WERI-Rb-1 (cell line): Measurements from ENCODE around the gene ERFL.

Source experiments
- DNase-seq: peaks from one replicate; pipeline ENCODE4 v3.0.0-alpha.2; 2020
- H3K27ac ChIP-seq: fragments of 250-450 bp; sonication (Bioruptor Pico); 2 replicates; pipeline ENCODE4 v1.5.1; 2020; ENCODE audit warnings: mild to moderate bottlenecking, moderate library complexity
- H3K27me3 ChIP-seq: fragments of 250-450 bp; sonication (Bioruptor Pico); 2 replicates; pipeline ENCODE4 v1.5.1; 2021; ENCODE audit warnings: mild to moderate bottlenecking, low read depth, moderate library complexity; ENCODE audit not compliant: insufficient read depth, severe bottlenecking
- H3K36me3 ChIP-seq: fragments of 250-450 bp; sonication (Bioruptor Pico); 2 replicates; pipeline ENCODE4 v1.5.1; 2020; ENCODE audit warnings: mild to moderate bottlenecking, moderate library complexity
- H3K4me3 ChIP-seq: 2 replicates; pipeline ENCODE4 v1.5.1; 2011; ENCODE audit warnings: low read depth, mild to moderate bottlenecking, control low read depth, low read length
- H3K9me3 ChIP-seq: fragments of 250-450 bp; sonication (Bioruptor Pico); 2 replicates; pipeline ENCODE4 v1.5.1; 2021; ENCODE audit warnings: mild to moderate bottlenecking, moderate library complexity; ENCODE audit not compliant: severe bottlenecking
- TF ChIP-seq, protein P1 (sequence below): IDR thresholded peaks from 2 replicates; pipeline ENCODE4 v1.5.1; 2011; ENCODE audit warnings: low read depth, mild to moderate bottlenecking, control low read depth, inconsistent platforms, low read length

Gene ERFL

DNA sequence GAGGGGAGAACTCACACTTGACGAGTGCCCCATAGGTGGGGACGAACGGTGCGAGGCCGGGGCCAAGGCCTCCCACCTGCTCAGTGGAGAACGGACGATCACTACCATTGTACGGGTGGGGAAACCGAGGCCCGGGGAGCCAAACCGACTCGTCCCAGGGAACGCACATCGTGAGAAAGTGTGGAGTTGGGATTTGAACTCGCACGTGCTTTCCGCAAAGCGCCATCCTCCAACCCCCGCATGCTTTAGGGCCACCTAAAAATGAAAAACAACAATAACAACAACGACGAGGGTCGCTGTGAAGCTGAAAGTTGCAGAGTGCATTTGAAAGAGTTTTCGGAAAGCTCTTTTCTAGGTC is 44.8 kb downstream of the ERFL start:
- Histone ChIP-seq H3K9me3 (no peaks in the 10 kb centered on the region), H3K27ac (no peak overlapping the region), H3K4me3 (peak overlapping the region; percentile 90), H3K36me3 (no peaks in the 10 kb centered on the region), H3K27me3 (no peaks in the 10 kb centered on the region)
- DNase-seq = no peak
- TF ChIP-seq, protein P1, sequence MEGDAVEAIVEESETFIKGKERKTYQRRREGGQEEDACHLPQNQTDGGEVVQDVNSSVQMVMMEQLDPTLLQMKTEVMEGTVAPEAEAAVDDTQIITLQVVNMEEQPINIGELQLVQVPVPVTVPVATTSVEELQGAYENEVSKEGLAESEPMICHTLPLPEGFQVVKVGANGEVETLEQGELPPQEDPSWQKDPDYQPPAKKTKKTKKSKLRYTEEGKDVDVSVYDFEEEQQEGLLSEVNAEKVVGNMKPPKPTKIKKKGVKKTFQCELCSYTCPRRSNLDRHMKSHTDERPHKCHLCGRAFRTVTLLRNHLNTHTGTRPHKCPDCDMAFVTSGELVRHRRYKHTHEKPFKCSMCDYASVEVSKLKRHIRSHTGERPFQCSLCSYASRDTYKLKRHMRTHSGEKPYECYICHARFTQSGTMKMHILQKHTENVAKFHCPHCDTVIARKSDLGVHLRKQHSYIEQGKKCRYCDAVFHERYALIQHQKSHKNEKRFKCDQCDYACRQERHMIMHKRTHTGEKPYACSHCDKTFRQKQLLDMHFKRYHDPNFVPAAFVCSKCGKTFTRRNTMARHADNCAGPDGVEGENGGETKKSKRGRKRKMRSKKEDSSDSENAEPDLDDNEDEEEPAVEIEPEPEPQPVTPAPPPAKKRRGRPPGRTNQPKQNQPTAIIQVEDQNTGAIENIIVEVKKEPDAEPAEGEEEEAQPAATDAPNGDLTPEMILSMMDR = no peak

DNA sequence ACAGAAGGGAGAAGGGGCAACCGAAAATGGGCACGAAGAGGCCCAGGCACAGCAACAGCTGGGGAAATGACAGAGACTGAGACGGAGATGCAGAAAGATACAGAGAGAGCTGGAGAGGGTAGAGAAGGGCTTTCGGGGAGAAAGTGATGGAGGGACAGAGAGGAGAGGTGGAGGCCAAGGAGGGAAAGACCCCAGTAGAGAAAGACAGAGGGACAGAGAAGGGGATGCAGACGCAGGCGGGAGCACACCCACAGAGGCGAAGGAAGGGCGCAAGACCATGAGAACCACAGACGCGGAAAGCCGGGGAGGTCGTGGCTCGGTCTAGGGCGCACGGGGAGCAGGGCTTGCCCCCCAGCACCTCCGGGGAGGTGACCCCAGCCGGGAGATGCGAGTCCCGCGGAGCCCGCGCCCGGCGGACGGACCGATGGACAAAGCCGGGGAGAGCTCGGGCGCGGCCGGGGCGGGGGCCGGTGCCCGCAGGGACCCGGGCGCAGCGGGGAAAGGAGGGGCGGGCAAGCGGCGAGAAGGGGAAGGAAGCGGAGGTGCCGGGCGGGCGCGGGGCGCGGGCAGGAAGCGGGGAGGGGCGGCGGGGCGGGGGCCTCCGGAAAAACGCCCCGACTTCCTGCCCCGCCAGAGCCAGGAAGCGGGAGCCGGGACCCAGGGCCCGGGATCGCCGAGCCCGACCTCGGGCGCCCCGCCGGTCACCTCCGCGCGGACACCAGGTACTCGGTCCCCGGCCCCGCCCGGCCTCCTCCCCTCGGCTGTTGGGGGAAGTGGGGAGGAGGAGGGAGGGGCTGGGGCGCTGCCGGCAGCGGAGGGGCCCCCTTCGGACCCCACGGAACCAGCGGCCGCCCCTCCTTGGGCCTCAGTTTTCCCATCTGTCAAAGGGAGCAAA is 45.4 kb downstream of the ERFL start, which contains the start of gene ARHGEF1:
Gene ARHGEF1 (plus strand): TSS at position 617 of the 895 bp plus-strand sequence. CDS start 4,899 bp downstream, outside the sequence.
- Histone ChIP-seq H3K4me3 (peak within 1 kb of the TSS; percentile 90), H3K27ac (no peak within 1 kb of the TSS), H3K9me3 (no peaks in the 10 kb centered on the region), H3K27me3 (no peaks in the 10 kb centered on the region), H3K36me3 (no peaks in the 10 kb centered on the region)
- DNase-seq = no peak
- TF ChIP-seq, protein P1 = no peak

DNA sequence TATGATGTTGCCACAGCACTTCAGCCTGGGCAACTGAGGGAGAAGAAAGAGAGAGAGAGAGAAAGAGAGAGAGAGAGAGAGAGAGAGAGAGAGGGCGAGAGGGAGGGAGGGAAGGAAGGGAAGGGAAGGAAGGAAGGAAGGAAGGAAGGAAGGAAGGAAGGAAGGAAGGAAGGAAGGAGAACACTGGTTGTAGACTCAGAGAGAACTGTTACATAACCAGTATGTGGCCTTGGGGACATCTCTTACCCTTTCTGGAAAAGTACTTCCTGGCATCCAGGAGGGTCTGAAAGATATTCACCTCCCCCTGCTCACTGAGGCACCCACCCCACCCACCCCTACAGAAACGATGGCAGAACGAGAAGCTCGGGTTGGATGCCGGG is 47.9 kb downstream of the ERFL start:
- H3K4me3 ChIP-seq = no peak overlapping the region
- TF ChIP-seq, protein P1 = no peak
- H3K27me3 ChIP-seq = no peaks in the 10 kb centered on the region
- H3K9me3 ChIP-seq = no peaks in the 10 kb centered on the region
- no peak overlapping the region for H3K27ac ChIP-seq
- DNase-seq = no peak
- no peaks in the 10 kb centered on the region for H3K36me3 ChIP-seq

DNA sequence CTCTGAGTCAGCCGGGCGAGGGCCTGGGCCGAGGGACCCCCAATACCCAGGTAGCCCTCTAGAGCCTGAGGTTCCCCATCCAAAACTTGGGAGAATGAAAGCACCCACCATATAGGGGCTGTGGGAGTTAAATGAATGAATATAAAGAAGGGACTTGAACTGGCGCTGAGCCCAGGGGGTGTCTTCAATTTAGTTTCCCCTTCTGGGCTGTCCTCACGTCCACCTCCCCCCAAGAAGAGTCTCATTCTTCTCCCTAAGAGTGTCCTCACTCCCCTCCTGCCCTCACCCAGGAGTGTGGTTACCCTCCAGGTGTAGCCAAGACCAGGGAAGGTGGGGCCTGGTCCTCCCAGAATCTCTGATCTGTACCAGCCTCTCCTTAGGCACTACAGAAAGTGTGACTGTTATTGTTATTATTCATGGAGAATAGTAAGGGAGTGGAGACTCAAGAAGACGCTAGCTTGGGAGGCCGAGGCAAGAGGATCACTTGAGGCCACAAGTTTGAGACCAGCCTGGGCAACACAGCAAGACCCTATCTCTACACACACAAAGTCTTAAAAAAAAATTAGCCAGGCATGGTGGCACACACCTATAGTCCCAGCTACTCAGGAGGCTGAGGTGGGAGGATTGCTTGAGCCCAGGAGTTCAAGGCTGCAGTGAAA is 48.5 kb downstream of the ERFL start:
- H3K27me3 ChIP-seq = no peaks in the 10 kb centered on the region
- TF ChIP-seq, protein P1 = no peak
- H3K27ac ChIP-seq = no peak overlapping the region
- no peak for DNase-seq
- H3K9me3 ChIP-seq = no peaks in the 10 kb centered on the region
- no peak overlapping the region for H3K4me3 ChIP-seq
- no peaks in the 10 kb centered on the region for H3K36me3 ChIP-seq

DNA sequence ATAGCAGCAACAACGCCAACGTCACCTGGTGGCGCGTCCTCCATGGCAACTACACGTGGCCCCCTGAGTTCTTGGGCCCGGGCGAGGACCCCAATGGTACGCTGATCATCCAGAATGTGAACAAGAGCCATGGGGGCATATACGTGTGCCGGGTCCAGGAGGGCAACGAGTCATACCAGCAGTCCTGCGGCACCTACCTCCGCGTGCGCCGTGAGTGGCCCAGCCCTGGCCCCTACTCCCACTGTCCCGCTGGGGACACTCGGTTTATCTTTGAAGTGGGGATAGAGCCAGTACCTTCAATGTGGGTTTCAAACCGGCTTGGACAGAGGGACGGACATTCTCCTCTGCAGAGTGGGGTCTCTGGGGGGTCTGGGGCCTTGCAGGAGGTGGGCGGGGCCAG is 49.2 kb downstream of the ERFL start:
- H3K9me3 ChIP-seq = no peaks in the 10 kb centered on the region
- H3K36me3 ChIP-seq = no peaks in the 10 kb centered on the region
- DNase-seq = no peak
- TF ChIP-seq, protein P1 = no peak
- H3K27me3 ChIP-seq = no peaks in the 10 kb centered on the region
- no peak overlapping the region for H3K4me3 ChIP-seq
- no peak overlapping the region for H3K27ac ChIP-seq
